Tibial nerve (tissue), 4 donors: ENCODE results near the gene CALM1. TPM values are rescaled to one million over a fixed set of nuclear protein-coding genes. Genes with fewer than 3 reads are reported as not detected.

Source experiments
- DNase-seq, 2 donors: peaks; one replicate each; pipeline ENCODE4 v3.0.0-alpha.2; 2019; ENCODE audit warnings: low spot score in 2 of 2
- H3K27ac ChIP-seq, 4 donors: fragments of 200-600 bp; sonication (generic) in 3 of 4; one replicate each; pipeline ENCODE4 v1.5.1; 2017 to 2019; ENCODE audit warnings: mild to moderate bottlenecking in 1 of 4
- H3K27me3 ChIP-seq, 2 donors: fragments of 200-600 bp; sonication (generic) in 1 of 2; one replicate each; pipeline versions ENCODE4 v1.5.1 to v1.6.0; 2017 to 2019
- H3K36me3 ChIP-seq, 3 donors: fragments of 200-600 bp; sonication (generic); one replicate each; pipeline ENCODE4 v1.5.1; 2018 to 2019
- H3K4me1 ChIP-seq, 4 donors: fragments of 200-600 bp; sonication (generic) in 3 of 4; one replicate each; pipeline ENCODE4 v1.5.1; 2017 to 2019
- H3K4me3 ChIP-seq, 4 donors: fragments of 200-600 bp; sonication (generic) in 3 of 4; one replicate each; pipeline ENCODE4 v1.5.1; 2017 to 2019; ENCODE audit warnings: mild to moderate bottlenecking in 1 of 4, moderate library complexity in 1 of 4
- H3K9me3 ChIP-seq, 4 donors: fragments of 200-600 bp; sonication (generic) in 3 of 4; one replicate each; pipeline ENCODE4 v1.5.1; 2017 to 2019
- CTCF ChIP-seq, 5 experiments: fragments of 200-600 bp in 3 of 5; fragments of 450-650 bp in 2 of 5; sonication (generic) in 3 of 5; IDR thresholded peaks; one replicate each; pipeline ENCODE4 v1.5.1; 2016 to 2019; ENCODE audit warnings: antibody characterized with exemption in 5 of 5, mild to moderate bottlenecking in 3 of 5, moderate library complexity in 2 of 5
- EP300 ChIP-seq, 2 donors: sonication (generic); formaldehyde crosslinking; IDR thresholded peaks; one replicate each; pipeline ENCODE4 v1.6.1; 2017; ENCODE audit warnings: antibody characterized with exemption in 2 of 2, mild to moderate bottlenecking in 1 of 2
- POLR2A ChIP-seq, 2 donors: fragments of 450-650 bp; IDR thresholded peaks; one replicate each; pipeline ENCODE4 v1.6.1; 2017; ENCODE audit warnings: antibody characterized with exemption in 2 of 2, mild to moderate bottlenecking in 2 of 2, moderate library complexity in 2 of 2
- WGBS, 2 donors: methylation state at CpG; one replicate each; pipeline ENCODE4 v1.1.5; 2018; 5-methylcytosine and 5-hydroxymethylcytosine counted together
- total RNA-seq, 4 donors: library from RNA; depleted of rRNA; stranded (reverse); fragments of >200 nt; gene quantifications; one replicate each; pipeline ENCODE4 v1.1.0, GENCODE V29; 2016

The CALM1 gene
- total RNA-seq, 4 donors from 2014 or later, result 117 to 209 (median 165) TPM

- Histone ChIP-seq H3K4me1 (peaks cover 0 to 13% (median 0%) of the 10 kb centered on the region in 4 donors), H3K4me3 (no peak overlapping the region), H3K27me3 (no peaks in the 10 kb centered on the region), H3K9me3 (no peaks in the 10 kb centered on the region), H3K36me3 (no peaks in the 10 kb centered on the region), H3K27ac (no peak overlapping the region)
- WGBS, 2 donors, result 95 to 96% methylated on average over 2 of the region's 2 CpGs
- TF ChIP-seq EP300 (IDR thresholded peaks at IDR 0.05) (no peak), CTCF (IDR thresholded peaks at IDR 0.05) (no peak), POLR2A (IDR thresholded peaks at IDR 0.05) (no peak)
- no peak for DNase-seq
Measured at GRCh38 chr14:90418053-90418452, 21.2 kb downstream of the CALM1 start.

GRCh38 chr14:90419200-90419599 lies 22.4 kb downstream of the CALM1 start:
- WGBS, 2 donors, result 30 to 34% methylated on average over 12 of the region's 12 CpGs
- DNase-seq, result peak; percentile 40 to 64
- H3K27ac ChIP-seq, result no peak overlapping the region
- H3K4me3 ChIP-seq, result no peak overlapping the region
- H3K27me3 ChIP-seq, result no peaks in the 10 kb centered on the region
- no peaks in the 10 kb centered on the region for H3K36me3 ChIP-seq
- TF ChIP-seq EP300 (IDR thresholded peaks at IDR 0.05) (peak in 1 of 2 donors; percentile 44), POLR2A (IDR thresholded peaks at IDR 0.05) (no peak)
- H3K4me1 ChIP-seq, result peaks cover 0 to 13% (median 0%) of the 10 kb centered on the region in 4 donors
- H3K9me3 ChIP-seq, result no peaks in the 10 kb centered on the region

- Histone ChIP-seq H3K9me3 (no peaks in the 10 kb centered on the region), H3K27ac (no peak overlapping the region), H3K36me3 (no peaks in the 10 kb centered on the region), H3K27me3 (no peaks in the 10 kb centered on the region), H3K4me1 (peaks cover 0 to 13% (median 0%) of the 10 kb centered on the region in 4 donors), H3K4me3 (no peak overlapping the region)
- TF ChIP-seq EP300 (IDR thresholded peaks at IDR 0.05) (no peak), CTCF (IDR thresholded peaks at IDR 0.05) (no peak), POLR2A (IDR thresholded peaks at IDR 0.05) (no peak)
- 88 to 93% methylated on average over 7 of the region's 7 CpGs for WGBS, 2 donors
- no peak for DNase-seq
Measured at GRCh38 chr14:90421001-90421631, 24.3 kb downstream of the CALM1 start.

- Histone ChIP-seq H3K27me3 (no peaks in the 10 kb centered on the region), H3K4me3 (no peak overlapping the region), H3K36me3 (no peaks in the 10 kb centered on the region), H3K4me1 (peaks cover 0 to 16% (median 0%) of the 10 kb centered on the region in 4 donors), H3K9me3 (no peaks in the 10 kb centered on the region), H3K27ac (no peak overlapping the region)
- TF ChIP-seq POLR2A (IDR thresholded peaks at IDR 0.05), result no peak
- no peak for TF ChIP-seq EP300 (IDR thresholded peaks at IDR 0.05)
- no peak for TF ChIP-seq CTCF (IDR thresholded peaks at IDR 0.05)
- DNase-seq, result no peak
- 68 to 75% methylated on average over 3 of the region's 3 CpGs for WGBS, 2 donors
Measured at GRCh38 chr14:90421632-90422020, 24.8 kb downstream of the CALM1 start.

GRCh38 chr14:90423166-90423565 lies 26.3 kb downstream of the CALM1 start:
- WGBS, 2 donors, result 94 to 100% methylated on average over 9 to 10 of the region's 13 CpGs
- Histone ChIP-seq H3K4me1 (peaks cover 0 to 23% (median 0%) of the 10 kb centered on the region in 4 donors), H3K4me3 (no peak overlapping the region), H3K27me3 (no peaks in the 10 kb centered on the region), H3K9me3 (no peaks in the 10 kb centered on the region), H3K36me3 (no peaks in the 10 kb centered on the region), H3K27ac (no peak overlapping the region)
- TF ChIP-seq POLR2A (IDR thresholded peaks at IDR 0.05) (no peak), EP300 (IDR thresholded peaks at IDR 0.05) (no peak), CTCF (IDR thresholded peaks at IDR 0.05) (no peak)
- DNase-seq, result no peak
